PFSK-1 (cell line): ENCODE results near the gene MIPEP.

Source experiments
- FOXP2 ChIP-seq: optimal IDR thresholded peaks from 2 replicates; pipeline ENCODE3; 2011; ENCODE audit warnings: borderline replicate concordance, control low read depth, inconsistent platforms; ENCODE audit not compliant: insufficient read depth; ENCODE audit errors: extremely low read length, extremely low read depth
- POLR2AphosphoS5 ChIP-seq: IDR thresholded peaks from 2 replicates; pipeline ENCODE4 v1.6.1; 2012; ENCODE audit warnings: low read depth, mild to moderate bottlenecking, control low read depth, low read length, moderate library complexity
- REST ChIP-seq, 2 experiments: IDR thresholded peaks; 2 replicates each; pipeline versions ENCODE4 v1.6.1 to v1.8.0; 2011 to 2012; ENCODE audit warnings: low read depth in 2 of 2, low read length in 2 of 2, control low read depth in 1 of 2, inconsistent platforms in 1 of 2, mild to moderate bottlenecking in 1 of 2, moderate library complexity in 1 of 2; ENCODE audit not compliant: insufficient read depth in 1 of 2
- SIN3A ChIP-seq: IDR thresholded peaks from 2 replicates; pipeline ENCODE4 v1.6.1; 2012; ENCODE audit warnings: mild to moderate bottlenecking, low read length, moderate library complexity, borderline replicate concordance; ENCODE audit not compliant: insufficient read depth
- TAF1 ChIP-seq: IDR thresholded peaks from 2 replicates; pipeline ENCODE4 v1.6.1; 2012; ENCODE audit warnings: low read length, control low read depth, borderline replicate concordance; ENCODE audit not compliant: insufficient read depth

MIPEP gene

GRCh38 chr13:23810685-23811240 is 78.4 kb downstream of the MIPEP start:
- TF ChIP-seq SIN3A: no peak
- no peak for TF ChIP-seq FOXP2
- no peak for TF ChIP-seq TAF1
- no peak for TF ChIP-seq POLR2AphosphoS5
- TF ChIP-seq REST (IDR thresholded peaks at IDR 0.05; ENCODE audit: insufficient read depth in 1 of 2, low read depth in 2 of 2, low read length in 2 of 2): no peak

- TF ChIP-seq REST (IDR thresholded peaks at IDR 0.05; ENCODE audit: insufficient read depth in 1 of 2, low read depth in 2 of 2, low read length in 2 of 2) (no peak), SIN3A (no peak), TAF1 (no peak), FOXP2 (no peak), POLR2AphosphoS5 (no peak)
Observed at GRCh38 chr13:23808803-23809202, 80.4 kb downstream of the MIPEP start.

GRCh38 chr13:23806874-23807526 is 82.2 kb downstream of the MIPEP start:
- TF ChIP-seq FOXP2: no peak
- TF ChIP-seq POLR2AphosphoS5: no peak
- TF ChIP-seq REST (IDR thresholded peaks at IDR 0.05; ENCODE audit: insufficient read depth in 1 of 2, low read depth in 2 of 2, low read length in 2 of 2): no peak
- TF ChIP-seq TAF1: no peak
- no peak for TF ChIP-seq SIN3A

- TF ChIP-seq TAF1: no peak
- TF ChIP-seq POLR2AphosphoS5: no peak
- no peak for TF ChIP-seq REST (IDR thresholded peaks at IDR 0.05; ENCODE audit: insufficient read depth in 1 of 2, low read depth in 2 of 2, low read length in 2 of 2)
- TF ChIP-seq SIN3A: no peak
- no peak for TF ChIP-seq FOXP2
Observed at GRCh38 chr13:23805821-23806220, 83.4 kb downstream of the MIPEP start.

GRCh38 chr13:23805122-23805521 is 84.1 kb downstream of the MIPEP start:
- TF ChIP-seq SIN3A (no peak), FOXP2 (no peak), REST (IDR thresholded peaks at IDR 0.05; ENCODE audit: insufficient read depth in 1 of 2, low read depth in 2 of 2, low read length in 2 of 2) (no peak), TAF1 (no peak), POLR2AphosphoS5 (no peak)
